HepG2 (cell line): ENCODE data around the gene ATP4A. TPM values are rescaled to one million over a fixed set of nuclear protein-coding genes. Genes with fewer than 3 reads are reported as not detected.
A peak's percentile ranks its signal among the peaks of the same experiment; 100 is the strongest.

Source experiments
- ATAC-seq: fragments of 200-7000 bp; cut with Tn5 transposase; 3 replicates; pipeline ENCODE4 v1.9.1; 2020; ENCODE audit warnings: mild to moderate bottlenecking, moderate library complexity
- BruUV-seq: library from RNA; stranded (reverse); fragments of 400-500 nt; replicated peaks from 2 replicates; lab custom pipeline; 2021; lab: Mats Ljungman, UMichigan
- CTCF ChIA-PET: fragments of 300-600 bp; formaldehyde crosslinking; extraction: SDS; loops from one replicate; lab custom pipeline; 2021; ENCODE audit warnings: low total read pairs, inconsistent platforms, low intra/inter-chr PET ratio; lab: Yijun Ruan, JAX
- POLR2A ChIA-PET: fragments of 350-600 bp; sonication (Branson Sonifier 250); formaldehyde crosslinking; loops from one replicate; lab custom pipeline; 2020; ENCODE audit warnings: antibody characterized with exemption, inconsistent platforms; lab: Yijun Ruan, JAX
- DNase-seq: peaks from one replicate; pipeline ENCODE4 v3.0.0-alpha.2; 2015; ENCODE audit warnings: low spot score
- FAIRE-seq: peaks from 3 replicates; lab custom pipeline; 2011; peaks lifted over from hg19 to GRCh38; lab: Jason Lieb, UNC
- H2AFZ ChIP-seq: one replicate; pipeline ENCODE4 v1.6.1; 2011; ENCODE audit warnings: low read length, inconsistent platforms
- H3K27ac ChIP-seq: fragments of 300-600 bp; 3 replicates; pipeline ENCODE4 v1.8.0; 2011; ENCODE audit warnings: mixed run types, mild to moderate bottlenecking, mixed read lengths, low read length, inconsistent platforms; ENCODE audit not compliant: insufficient read depth; ENCODE audit errors: extremely low read length
- H3K27me3 ChIP-seq, 2 experiments: fragments of 200-600 bp in 1 of 2; 2 replicates in 1 of 2; 3 replicates in 1 of 2; pipeline versions ENCODE4 v1.6.0 to v1.8.0; 2011; ENCODE audit warnings: low read length in 2 of 2, mild to moderate bottlenecking in 2 of 2, moderate library complexity in 2 of 2, inconsistent platforms in 1 of 2; ENCODE audit not compliant: insufficient read depth in 2 of 2, control insufficient read depth in 1 of 2
- H3K36me3 ChIP-seq, 2 experiments: fragments of 200-600 bp in 1 of 2; replicated peaks in 1 of 2; 2 replicates in 1 of 2; 3 replicates in 1 of 2; pipeline versions ENCODE4 v1.5.1 to v1.8.0; 2011; ENCODE audit warnings: low read length in 2 of 2, inconsistent platforms in 1 of 2; ENCODE audit not compliant: insufficient read depth in 2 of 2, control insufficient read depth in 1 of 2
- H3K4me1 ChIP-seq: 2 replicates; pipeline ENCODE4 v1.5.1; 2012; ENCODE audit warnings: low read length, inconsistent platforms; ENCODE audit not compliant: insufficient read depth
- H3K4me2 ChIP-seq: 2 replicates; pipeline ENCODE4 v1.6.0; 2011; ENCODE audit warnings: low read depth, low read length, inconsistent platforms
- H3K4me3 ChIP-seq, 3 experiments: fragments of 200-600 bp in 1 of 3; sonication (generic), shearing (Covaris generic) in 1 of 3; replicated peaks in 1 of 3; 2 replicates each; pipeline ENCODE4 v1.5.1; 2011 to 2016; ENCODE audit warnings: low read length in 3 of 3, inconsistent platforms in 2 of 3, low read depth in 2 of 3, mild to moderate bottlenecking in 2 of 3, control low read depth in 1 of 3, mixed read lengths in 1 of 3; ENCODE audit not compliant: insufficient read depth in 1 of 3
- H3K79me2 ChIP-seq: one replicate; pipeline ENCODE4 v1.6.1; 2011; ENCODE audit warnings: low read length, inconsistent platforms; ENCODE audit not compliant: insufficient read depth
- H3K9ac ChIP-seq: 2 replicates; pipeline ENCODE4 v1.6.0; 2011; ENCODE audit warnings: mild to moderate bottlenecking, low read depth, low read length, inconsistent platforms; ENCODE audit not compliant: insufficient read depth
- H3K9me3 ChIP-seq: 2 replicates; pipeline ENCODE4 v1.5.1; 2012; ENCODE audit warnings: mild to moderate bottlenecking, low read length
- H4K20me1 ChIP-seq: 2 replicates; pipeline ENCODE4 v1.6.0; 2011; ENCODE audit warnings: inconsistent platforms, mild to moderate bottlenecking, low read length, moderate library complexity; ENCODE audit not compliant: insufficient read depth
- FLYWCH1 ChIP-seq: sonication (generic); formaldehyde crosslinking; IDR thresholded peaks from 2 replicates; pipeline ENCODE4 v1.8.1; 2023; ENCODE audit warnings: mild to moderate bottlenecking, missing genetic modification reagents
- MEIS1 ChIP-seq: sonication (generic); formaldehyde crosslinking; IDR thresholded peaks from 2 replicates; pipeline ENCODE4 v1.9.0; 2021; ENCODE audit warnings: mild to moderate bottlenecking, missing genetic modification reagents, moderate library complexity, borderline replicate concordance
- ZNF30 ChIP-seq: sonication (generic); formaldehyde crosslinking; IDR thresholded peaks from 2 replicates; pipeline ENCODE4 v1.5.0; 2020; ENCODE audit warnings: mild to moderate bottlenecking, missing genetic modification reagents
- ZNF563 ChIP-seq: sonication (generic); formaldehyde crosslinking; IDR thresholded peaks from 2 replicates; pipeline ENCODE4 v1.8.0; 2022; ENCODE audit warnings: mild to moderate bottlenecking, moderate library complexity, missing genetic modification reagents
- WGBS: methylation state at CpG from one replicate; pipeline ENCODE4 v1.1.6; 2017; ENCODE audit warnings: low lambda C conversion rate; 5-methylcytosine and 5-hydroxymethylcytosine counted together
- in situ Hi-C: cut with HindIII; loops from 2 replicates; pipeline ENCODE4 v1.10.0; 2017; ENCODE audit warnings: low pct_unique_long_range_greater_than_20kb; ENCODE audit not compliant: extremely low pct_ligation_motif_present
- intact Hi-C: fragments of 100-400 bp; cut with micrococcal nuclease; formaldehyde crosslinking; loops from one replicate; pipeline ENCODE4 v1.10.0; 2022; ENCODE audit not compliant: unreplicated experiment
- polyA plus RNA-seq, 8 experiments: library from polyadenylated mRNA; depleted of rRNA in 3 of 8; stranded (reverse) in 7 of 8; unstranded in 1 of 8; fragments of >200 nt; fragmentation: Illumina TruSeq in 4 of 8; extraction: Trizol in 4 of 8; gene quantifications; 2 replicates each; pipeline versions ENCODE4 v1.2.1 to v1.2.3, GENCODE V29; 2011 to 2016; ENCODE audit warnings: low read depth in 4 of 8, missing spikeins in 1 of 8, mixed read lengths in 1 of 8; ENCODE audit not compliant: insufficient read depth in 1 of 8
- total RNA-seq, 5 experiments: library from RNA; depleted of rRNA; stranded (reverse); fragments of >200 nt; fragmentation: Illumina TruSeq; extraction: Trizol; gene quantifications; 2 replicates each; pipeline ENCODE4 v1.2.3, GENCODE V29; 2016; ENCODE audit warnings: low read depth in 1 of 5
- TF ChIP-seq, protein P1 (sequence below), 2 experiments: IDR thresholded peaks; 2 replicates each; pipeline ENCODE4 v1.6.1; 2011 to 2012; ENCODE audit warnings: low read length in 2 of 2, borderline replicate concordance in 1 of 2, low read depth in 1 of 2, mild to moderate bottlenecking in 1 of 2, moderate library complexity in 1 of 2

The ATP4A gene
- total and polyA plus RNA-seq, 2 of the 13 experiments (the other 11 are each of a cell fraction or from before 2014, with no cell fraction given), result 0.08 to 0.11 TPM

GRCh38 chr19:35525873-35526272 is 37.6 kb downstream of the ATP4A start:
- H3K9ac ChIP-seq, result no peak overlapping the region
- CTCF ChIA-PET, result no interaction called here
- DNase-seq (no peak), ATAC-seq (no peak), FAIRE-seq (no peak)
- H3K27ac ChIP-seq, result no peak overlapping the region
- H3K4me1 ChIP-seq, result peaks cover 23% of the 10 kb centered on the region
- POLR2A ChIA-PET, result no interaction called here
- no peak overlapping the region for H2AFZ ChIP-seq
- no peaks in the 10 kb centered on the region for H4K20me1 ChIP-seq
- H3K36me3 ChIP-seq, result no peaks in the 10 kb centered on the region
- TF ChIP-seq ZNF30 (CRISPR knock-in tag), result no peak
- no peak for TF ChIP-seq ZNF563 (CRISPR knock-in tag)
- no peak for TF ChIP-seq FLYWCH1
- 5% methylated on average over 4 of the region's 4 CpGs for WGBS
- no peaks in the 10 kb centered on the region for H3K79me2 ChIP-seq
- peaks cover 8 to 45% of the 10 kb centered on the region in 2 experiments for H3K27me3 ChIP-seq
- no peak overlapping the region for H3K4me2 ChIP-seq
- H3K4me3 ChIP-seq, result no peak overlapping the region
- no TSS peak for BruUV-seq
- in situ Hi-C loops (no loop called here), intact Hi-C loops (no loop called here)
- no peaks in the 10 kb centered on the region for H3K9me3 ChIP-seq

DNA sequence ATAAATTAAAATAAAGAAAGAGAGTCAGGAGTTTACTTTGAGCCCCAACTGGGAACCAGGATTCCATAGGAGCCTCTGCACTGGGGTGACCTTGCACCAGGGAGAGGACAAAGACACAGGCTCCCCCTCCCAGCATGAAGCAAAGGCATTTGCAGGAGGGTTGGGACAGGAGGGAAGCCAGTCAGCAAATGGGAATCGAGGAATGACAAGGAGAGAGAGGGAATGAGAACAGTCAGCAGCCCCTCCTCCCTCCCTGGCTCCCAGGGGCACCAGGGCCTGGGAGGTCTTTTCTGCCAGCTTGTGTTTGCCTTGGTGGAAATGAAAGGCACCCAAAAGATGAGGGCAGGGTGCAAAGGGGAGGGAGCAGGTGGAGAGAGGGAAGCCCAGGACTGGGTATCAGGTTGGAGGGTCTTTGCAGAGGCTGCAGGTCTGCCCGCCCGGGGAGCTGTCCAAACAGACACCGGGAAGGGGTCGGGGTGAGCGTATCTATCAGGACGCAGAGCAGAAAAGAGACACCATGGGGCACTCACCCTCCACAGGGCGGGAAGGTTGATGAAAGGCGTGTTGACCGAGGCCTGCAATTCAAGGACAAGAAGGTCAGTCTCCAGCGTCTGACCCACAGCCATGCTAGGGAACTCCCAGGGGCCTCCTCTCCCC is 39.1 kb downstream of the ATP4A start:
- Histone ChIP-seq H3K27ac (no peak overlapping the region), H4K20me1 (no peaks in the 10 kb centered on the region), H3K9me3 (no peaks in the 10 kb centered on the region), H3K4me3 (no peak overlapping the region), H3K36me3 (no peaks in the 10 kb centered on the region), H3K79me2 (no peaks in the 10 kb centered on the region), H3K4me2 (no peak overlapping the region; the same call in 1 of the 2 replicates), H3K4me1 (peaks cover 23% of the 10 kb centered on the region), H3K27me3 (peaks cover 6 to 42% of the 10 kb centered on the region in 2 experiments), H3K9ac (no peak overlapping the region)
- intact Hi-C loops, result no loop called here
- FAIRE-seq (no peak), DNase-seq (no peak), ATAC-seq (peak; percentile 60)
- CTCF ChIA-PET, result no interaction called here
- BruUV-seq, result no TSS peak
- no peak for TF ChIP-seq MEIS1
- TF ChIP-seq, protein P1, sequence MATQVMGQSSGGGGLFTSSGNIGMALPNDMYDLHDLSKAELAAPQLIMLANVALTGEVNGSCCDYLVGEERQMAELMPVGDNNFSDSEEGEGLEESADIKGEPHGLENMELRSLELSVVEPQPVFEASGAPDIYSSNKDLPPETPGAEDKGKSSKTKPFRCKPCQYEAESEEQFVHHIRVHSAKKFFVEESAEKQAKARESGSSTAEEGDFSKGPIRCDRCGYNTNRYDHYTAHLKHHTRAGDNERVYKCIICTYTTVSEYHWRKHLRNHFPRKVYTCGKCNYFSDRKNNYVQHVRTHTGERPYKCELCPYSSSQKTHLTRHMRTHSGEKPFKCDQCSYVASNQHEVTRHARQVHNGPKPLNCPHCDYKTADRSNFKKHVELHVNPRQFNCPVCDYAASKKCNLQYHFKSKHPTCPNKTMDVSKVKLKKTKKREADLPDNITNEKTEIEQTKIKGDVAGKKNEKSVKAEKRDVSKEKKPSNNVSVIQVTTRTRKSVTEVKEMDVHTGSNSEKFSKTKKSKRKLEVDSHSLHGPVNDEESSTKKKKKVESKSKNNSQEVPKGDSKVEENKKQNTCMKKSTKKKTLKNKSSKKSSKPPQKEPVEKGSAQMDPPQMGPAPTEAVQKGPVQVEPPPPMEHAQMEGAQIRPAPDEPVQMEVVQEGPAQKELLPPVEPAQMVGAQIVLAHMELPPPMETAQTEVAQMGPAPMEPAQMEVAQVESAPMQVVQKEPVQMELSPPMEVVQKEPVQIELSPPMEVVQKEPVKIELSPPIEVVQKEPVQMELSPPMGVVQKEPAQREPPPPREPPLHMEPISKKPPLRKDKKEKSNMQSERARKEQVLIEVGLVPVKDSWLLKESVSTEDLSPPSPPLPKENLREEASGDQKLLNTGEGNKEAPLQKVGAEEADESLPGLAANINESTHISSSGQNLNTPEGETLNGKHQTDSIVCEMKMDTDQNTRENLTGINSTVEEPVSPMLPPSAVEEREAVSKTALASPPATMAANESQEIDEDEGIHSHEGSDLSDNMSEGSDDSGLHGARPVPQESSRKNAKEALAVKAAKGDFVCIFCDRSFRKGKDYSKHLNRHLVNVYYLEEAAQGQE (IDR thresholded peaks at IDR 0.05; ENCODE audit: borderline replicate concordance in 1 of 2, low read depth in 1 of 2, low read length in 2 of 2), result peak; percentile 10 to 78; a peak in 3 of 4 replicates
- TF ChIP-seq, all 625 proteins: peak for 1
- in situ Hi-C loops, result no loop called here
- POLR2A ChIA-PET, result interaction anchor here (1.5 kb wide), 1 partner anchor 14 kb away, joined by 3 read pairs; no protein-coding TSS in a partner anchor
- H2AFZ ChIP-seq, result no peak overlapping the region
- WGBS, result 2% methylated on average over 7 of the region's 11 CpGs
